CD4-positive, alpha-beta T cell (primary cell): ENCODE results near the gene ALPG. TPM values are rescaled to one million over a fixed set of nuclear protein-coding genes. Genes with fewer than 3 reads are reported as not detected.

Experiments
- ATAC-seq: fragments of 200-7000 bp; cut with Tn5 transposase; one replicate; pipeline ENCODE4 v1.10.0; 2022; ENCODE audit warnings: mild to moderate bottlenecking; ENCODE audit not compliant: poor library complexity
- CTCF ChIA-PET: fragments of 350-600 bp; sonication (Branson Sonifier 250); formaldehyde crosslinking; loops from one replicate; lab custom pipeline; 2021; ENCODE audit warnings: antibody characterized with exemption, inconsistent platforms; lab: Charles Lee
- POLR2A ChIA-PET: fragments of 350-600 bp; sonication (Branson Sonifier 250); formaldehyde crosslinking; loops from one replicate; lab custom pipeline; 2021; ENCODE audit warnings: antibody characterized with exemption, inconsistent platforms; lab: Charles Lee
- DNase-seq, 14 experiments: peaks; one replicate each; pipeline ENCODE4 v3.0.0-alpha.2; 2013 to 2020; ENCODE audit warnings: mixed read lengths in 2 of 14
- H3K27ac ChIP-seq, 2 donors: one replicate each; pipeline versions ENCODE4 v1.5.1 to v1.7.0; 2013; ENCODE audit warnings: low read length in 2 of 2, low read depth in 1 of 2, mild to moderate bottlenecking in 1 of 2
- H3K27me3 ChIP-seq, 2 experiments: 1 replicate in 1 of 2; 2 replicates in 1 of 2; pipeline versions ENCODE4 v1.6.1 to v1.7.0; 2013; ENCODE audit warnings: low read length in 2 of 2, control low read depth in 1 of 2, mild to moderate bottlenecking in 1 of 2, moderate library complexity in 1 of 2; ENCODE audit not compliant: insufficient read depth in 2 of 2, control insufficient read depth in 1 of 2
- H3K36me3 ChIP-seq: one replicate; pipeline ENCODE4 v1.6.1; 2013; ENCODE audit warnings: low read length, control low read depth; ENCODE audit not compliant: insufficient read depth
- H3K4me1 ChIP-seq: one replicate; pipeline ENCODE4 v1.6.1; 2013; ENCODE audit warnings: low read length, control low read depth; ENCODE audit not compliant: insufficient read depth
- H3K4me3 ChIP-seq: one replicate; pipeline ENCODE4 v1.5.1; 2013; ENCODE audit warnings: mild to moderate bottlenecking, low read length, moderate library complexity
- H3K9me3 ChIP-seq, 2 experiments: 1 replicate in 1 of 2; 2 replicates in 1 of 2; pipeline versions ENCODE4 v1.6.1 to v1.7.0; 2013; ENCODE audit warnings: low read length in 2 of 2, mild to moderate bottlenecking in 2 of 2, control low read depth in 1 of 2, moderate library complexity in 1 of 2; ENCODE audit not compliant: control insufficient read depth in 1 of 2, insufficient read depth in 1 of 2
- H3K27ac Mint-ChIP-seq: one replicate; pipeline ENCODE4 v1.8.0; 2020; ENCODE audit warnings: mixed read lengths
- H3K27me3 Mint-ChIP-seq: one replicate; pipeline ENCODE4 v1.8.0; 2021; ENCODE audit warnings: mixed read lengths
- H3K36me3 Mint-ChIP-seq: one replicate; pipeline ENCODE4 v1.8.0; 2021; ENCODE audit warnings: low read depth, mixed read lengths
- H3K4me1 Mint-ChIP-seq: one replicate; pipeline ENCODE4 v1.8.0; 2021; ENCODE audit warnings: low read depth, mixed read lengths
- H3K4me3 Mint-ChIP-seq: one replicate; pipeline ENCODE4 v1.8.0; 2020; ENCODE audit warnings: mild to moderate bottlenecking, mixed read lengths
- H3K9me3 Mint-ChIP-seq: one replicate; pipeline ENCODE4 v1.8.0; 2020; ENCODE audit warnings: mixed read lengths
- CTCF ChIP-seq: fragments of 200-600 bp; IDR thresholded peaks from one replicate; pipeline ENCODE4 v1.8.0; 2022; ENCODE audit warnings: antibody characterized with exemption, mild to moderate bottlenecking
- intact Hi-C, 2 experiments: fragments of 100-400 bp; cut with DNase I in 1 of 2; cut with micrococcal nuclease in 1 of 2; formaldehyde crosslinking; loops; one replicate each; pipeline versions ENCODE4 v1.15.1 to v1.9.0; 2023 to 2025; cut with DNase I, micrococcal nuclease
- total RNA-seq, 174 experiments: library from RNA in 2 of 174; stranded (reverse) in 2 of 174; gene quantifications; one replicate each; pipeline ENCODE4 v1.2.3 and lab custom pipeline; 2021 to 2026

The ALPG gene
- total RNA-seq, 2 experiments from 2014 or later = not detected

- H3K27me3 ChIP-seq = peaks cover 0 to 4% of the 10 kb centered on the region in 2 experiments
- H3K27ac Mint-ChIP-seq = no peak overlapping the region
- DNase-seq (no peak), ATAC-seq (no peak)
- ChIA-PET POLR2A (no interaction called here), CTCF (no interaction called here)
- H3K4me3 Mint-ChIP-seq = no peak overlapping the region
- H3K36me3 ChIP-seq = no peaks in the 10 kb centered on the region
- peaks cover 26% of the 10 kb centered on the region for H3K27me3 Mint-ChIP-seq
- peaks cover 0 to 5% of the 10 kb centered on the region in 2 experiments for H3K9me3 ChIP-seq
- H3K4me1 Mint-ChIP-seq = no peaks in the 10 kb centered on the region
- H3K4me1 ChIP-seq = no peaks in the 10 kb centered on the region
- H3K9me3 Mint-ChIP-seq = no peaks in the 10 kb centered on the region
- intact Hi-C loops = no loop called here
- no peak overlapping the region for H3K4me3 ChIP-seq
- H3K27ac ChIP-seq = no peak overlapping the region
- H3K36me3 Mint-ChIP-seq = no peaks in the 10 kb centered on the region
- TF ChIP-seq CTCF = no peak
These were observed 53.5 kb downstream of the ALPG start for GRCh38 chr2:232460171-232460570.

Other genes with a start within 250 kb of the ALPG start
- gene ALPP, start 28.1 kb upstream of the ALPG start, total RNA-seq = not detected
- not detected for gene ALPI, start 49.3 kb downstream of the ALPG start, total RNA-seq
- gene ECEL1, start 81.0 kb downstream of the ALPG start, total RNA-seq = not detected
- not detected for gene PRSS56, start 113.5 kb downstream of the ALPG start, total RNA-seq
- not detected for gene CHRND, start 119.3 kb downstream of the ALPG start, total RNA-seq
- not detected for gene CHRNG, start 132.8 kb downstream of the ALPG start, total RNA-seq
- 10 to 100 TPM; 22.1 to 22.2 TPM for gene TIGD1, start 143.7 kb downstream of the ALPG start, total RNA-seq
- 10 to 100 TPM; 45.9 to 46.0 TPM for gene EIF4E2, start 143.8 kb downstream of the ALPG start, total RNA-seq
- not detected for gene EFHD1, start 226.8 kb downstream of the ALPG start, total RNA-seq